Skin epidermis (tissue), 12 donors: ENCODE data around the gene TAX1BP1.
"Not testable (repeated sequence)": the region's sequence is repeated elsewhere in the genome, so short reads cannot be mapped to it uniquely, and the experiment has no call there.

ENCODE experiments used
- H3K27ac ChIP-seq, 21 experiments: fragments of 200-600 bp; sonication (generic) in 11 of 21; one replicate each; pipeline ENCODE4 v1.5.0; 2020; ENCODE audit warnings: mild to moderate bottlenecking in 3 of 21, inconsistent platforms in 2 of 21, moderate library complexity in 2 of 21
- H3K4me3 ChIP-seq, 7 experiments: fragments of 200-600 bp; sonication (generic) in 2 of 7; one replicate each; pipeline ENCODE4 v1.5.0; 2020; ENCODE audit warnings: inconsistent platforms in 2 of 7, mild to moderate bottlenecking in 2 of 7, moderate library complexity in 1 of 7

TAX1BP1 gene

GRCh38 chr7:27836536-27836935, 96.6 kb downstream of the TAX1BP1 start:
- no peak overlapping the region for H3K27ac ChIP-seq
- H3K4me3 ChIP-seq = no peak overlapping the region

GRCh38 chr7:27839099-27839498, 99.1 kb downstream of the TAX1BP1 start:
- no peak overlapping the region for H3K27ac ChIP-seq
- H3K4me3 ChIP-seq = no peak overlapping the region

- H3K27ac ChIP-seq = no peak overlapping the region
- H3K4me3 ChIP-seq = no peak overlapping the region
Observed at GRCh38 chr7:27840313-27840712, 100.4 kb downstream of the TAX1BP1 start.

- no peak overlapping the region for H3K27ac ChIP-seq
- no peak overlapping the region for H3K4me3 ChIP-seq
Observed at GRCh38 chr7:27840760-27841364, 100.9 kb downstream of the TAX1BP1 start.

- H3K27ac ChIP-seq = no peak overlapping the region
- no peak overlapping the region for H3K4me3 ChIP-seq
Observed at GRCh38 chr7:27842094-27842692, 102.2 kb downstream of the TAX1BP1 start.

GRCh38 chr7:27842851-27843250, 102.9 kb downstream of the TAX1BP1 start:
- H3K27ac ChIP-seq = no peak overlapping the region
- H3K4me3 ChIP-seq = no peak overlapping the region

- Histone ChIP-seq H3K27ac (no peak overlapping the region), H3K4me3 (no peak overlapping the region)
Observed at GRCh38 chr7:27843584-27844305, 103.8 kb downstream of the TAX1BP1 start.

GRCh38 chr7:27846388-27846787, 106.4 kb downstream of the TAX1BP1 start:
- Histone ChIP-seq H3K27ac (no peak overlapping the region), H3K4me3 (no peak overlapping the region)

GRCh38 chr7:27850531-27850930, 110.6 kb downstream of the TAX1BP1 start:
- no peak overlapping the region for H3K4me3 ChIP-seq
- H3K27ac ChIP-seq = no peak overlapping the region

- not testable (repeated sequence) for H3K4me3 ChIP-seq, H3K27ac ChIP-seq
Observed at GRCh38 chr7:27856703-27857485, 116.9 kb downstream of the TAX1BP1 start.

- Histone ChIP-seq H3K4me3 (no peak overlapping the region), H3K27ac (no peak overlapping the region)
Observed at GRCh38 chr7:27860800-27861199, 120.8 kb downstream of the TAX1BP1 start.

- Histone ChIP-seq H3K27ac (no peak overlapping the region), H3K4me3 (no peak overlapping the region)
Observed at GRCh38 chr7:27861747-27862146, 121.8 kb downstream of the TAX1BP1 start.

GRCh38 chr7:27863880-27864279, 123.9 kb downstream of the TAX1BP1 start:
- Histone ChIP-seq H3K27ac (no peak overlapping the region), H3K4me3 (no peak overlapping the region)

GRCh38 chr7:27866256-27866655, 126.3 kb downstream of the TAX1BP1 start:
- Histone ChIP-seq H3K4me3 (no peak overlapping the region), H3K27ac (no peak overlapping the region)

- Histone ChIP-seq H3K27ac (no peak overlapping the region), H3K4me3 (no peak overlapping the region)
Observed at GRCh38 chr7:27866828-27867672, 127.1 kb downstream of the TAX1BP1 start.

- Histone ChIP-seq H3K27ac (no peak overlapping the region), H3K4me3 (no peak overlapping the region)
Observed at GRCh38 chr7:27868131-27868550, 128.2 kb downstream of the TAX1BP1 start.

- Histone ChIP-seq H3K4me3 (no peak overlapping the region), H3K27ac (no peak overlapping the region)
Observed at GRCh38 chr7:27869056-27869455, 129.1 kb downstream of the TAX1BP1 start.

- no peak overlapping the region for H3K27ac ChIP-seq
Observed at GRCh38 chr7:27870595-27870994, 130.6 kb downstream of the TAX1BP1 start.

GRCh38 chr7:27871086-27871485, 131.1 kb downstream of the TAX1BP1 start:
- no peak overlapping the region for H3K4me3 ChIP-seq
- no peak overlapping the region for H3K27ac ChIP-seq

More at GRCh38 chr7:27870595-27870994, 130.6 kb downstream of the TAX1BP1 start:
- no peak overlapping the region for H3K4me3 ChIP-seq

- no peak overlapping the region for H3K4me3 ChIP-seq
- no peak overlapping the region for H3K27ac ChIP-seq
Observed at GRCh38 chr7:27871866-27872265, 131.9 kb downstream of the TAX1BP1 start.
